Uterus (tissue), 4 donors: ENCODE results near the gene ADCY2. TPM values are rescaled to one million over a fixed set of nuclear protein-coding genes. Genes with fewer than 3 reads are reported as not detected.

ENCODE experiments used
- DNase-seq, 2 donors: peaks; one replicate each; pipeline ENCODE4 v3.0.0-alpha.2; 2019 to 2020
- H3K27ac ChIP-seq, 2 donors: fragments of 200-600 bp; sonication (generic); 1 replicate in 1 of 2; 2 replicates in 1 of 2; pipeline ENCODE4 v1.5.1; 2016 to 2018
- H3K27me3 ChIP-seq, 2 donors: fragments of 200-600 bp; sonication (generic); one replicate each; pipeline ENCODE4 v1.5.1; 2018 to 2019; ENCODE audit warnings: control low read depth in 1 of 2
- H3K36me3 ChIP-seq, 2 donors: fragments of 200-600 bp; sonication (generic); one replicate each; pipeline ENCODE4 v1.5.1; 2019; ENCODE audit warnings: control low read depth in 1 of 2
- H3K4me1 ChIP-seq, 2 donors: fragments of 200-600 bp; sonication (generic); one replicate each; pipeline ENCODE4 v1.5.1; 2018 to 2019; ENCODE audit warnings: control low read depth in 1 of 2
- H3K4me3 ChIP-seq, 2 donors: fragments of 200-600 bp; sonication (generic); 1 replicate in 1 of 2; 2 replicates in 1 of 2; pipeline ENCODE4 v1.5.1; 2018 to 2019; ENCODE audit warnings: mild to moderate bottlenecking in 1 of 2
- H3K9me3 ChIP-seq, 2 donors: fragments of 200-600 bp; sonication (generic); one replicate each; pipeline ENCODE4 v1.5.1; 2019; ENCODE audit warnings: control low read depth in 1 of 2
- POLR2A ChIP-seq, 2 donors: fragments of 450-650 bp; IDR thresholded peaks; one replicate each; pipeline ENCODE4 v1.6.1; 2016; ENCODE audit warnings: antibody characterized with exemption in 2 of 2, mild to moderate bottlenecking in 1 of 2, moderate library complexity in 1 of 2
- intact Hi-C: fragments of 100-400 bp; cut with DNase I; formaldehyde crosslinking; loops from one replicate; pipeline ENCODE4 v1.15.1; 2023; ENCODE audit warnings: low total_unique reads
- total RNA-seq, 4 donors: library from RNA; depleted of rRNA in 3 of 4; stranded (reverse); fragments of >200 nt in 3 of 4; gene quantifications; one replicate each; pipeline versions ENCODE4 v1.1.0 to v1.2.4, GENCODE V29; 2014 to 2023
- TF ChIP-seq, protein P1 (sequence below), 4 experiments: fragments of 200-600 bp in 2 of 4; fragments of 450-650 bp in 2 of 4; sonication (generic) in 2 of 4; IDR thresholded peaks; one replicate each; pipeline ENCODE4 v1.5.1; 2016 to 2019; ENCODE audit warnings: antibody characterized with exemption in 4 of 4, mild to moderate bottlenecking in 2 of 4, moderate library complexity in 1 of 4
- donor health status: DM: yes; HTN: yes; CAD: no.

Gene ADCY2
- total RNA-seq, 4 donors from 2014 or later, result 3.8 to 25.3 (median 4.5) TPM

DNA sequence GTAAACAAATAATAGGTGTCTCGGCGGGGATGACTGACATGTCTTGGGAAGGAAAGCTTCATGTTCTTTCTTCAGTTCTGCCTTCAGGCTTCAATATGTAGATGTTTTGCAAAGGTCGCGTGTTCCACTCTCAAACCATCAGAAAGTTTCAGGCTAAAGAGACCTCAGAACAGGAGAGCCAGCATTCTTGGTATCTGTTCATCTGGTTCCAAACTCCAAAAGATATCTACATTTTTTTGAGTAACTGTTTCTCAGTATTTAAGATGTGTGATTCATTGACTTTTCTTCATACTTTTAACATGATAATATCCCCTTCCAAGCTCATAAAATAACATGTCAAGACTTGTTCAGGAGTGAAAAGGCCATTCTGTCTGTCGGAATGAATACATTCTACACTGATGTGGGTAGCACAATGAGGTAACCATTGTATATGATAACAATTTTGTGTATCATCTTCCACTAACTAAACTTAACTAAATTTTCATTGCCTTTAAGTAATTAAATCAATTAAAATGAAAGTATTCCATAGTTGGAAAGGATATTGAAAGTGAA lies 271.4 kb downstream of the ADCY2 start:
- no peaks in the 10 kb centered on the region for H3K27me3 ChIP-seq
- H3K27ac ChIP-seq, result no peak overlapping the region
- no peak for DNase-seq
- no peaks in the 10 kb centered on the region for H3K4me1 ChIP-seq
- H3K9me3 ChIP-seq, result no peaks in the 10 kb centered on the region
- no peak overlapping the region for H3K4me3 ChIP-seq
- no peaks in the 10 kb centered on the region for H3K36me3 ChIP-seq
- intact Hi-C loops, result no loop called here
- TF ChIP-seq POLR2A (IDR thresholded peaks at IDR 0.05), result no peak
- TF ChIP-seq, protein P1, sequence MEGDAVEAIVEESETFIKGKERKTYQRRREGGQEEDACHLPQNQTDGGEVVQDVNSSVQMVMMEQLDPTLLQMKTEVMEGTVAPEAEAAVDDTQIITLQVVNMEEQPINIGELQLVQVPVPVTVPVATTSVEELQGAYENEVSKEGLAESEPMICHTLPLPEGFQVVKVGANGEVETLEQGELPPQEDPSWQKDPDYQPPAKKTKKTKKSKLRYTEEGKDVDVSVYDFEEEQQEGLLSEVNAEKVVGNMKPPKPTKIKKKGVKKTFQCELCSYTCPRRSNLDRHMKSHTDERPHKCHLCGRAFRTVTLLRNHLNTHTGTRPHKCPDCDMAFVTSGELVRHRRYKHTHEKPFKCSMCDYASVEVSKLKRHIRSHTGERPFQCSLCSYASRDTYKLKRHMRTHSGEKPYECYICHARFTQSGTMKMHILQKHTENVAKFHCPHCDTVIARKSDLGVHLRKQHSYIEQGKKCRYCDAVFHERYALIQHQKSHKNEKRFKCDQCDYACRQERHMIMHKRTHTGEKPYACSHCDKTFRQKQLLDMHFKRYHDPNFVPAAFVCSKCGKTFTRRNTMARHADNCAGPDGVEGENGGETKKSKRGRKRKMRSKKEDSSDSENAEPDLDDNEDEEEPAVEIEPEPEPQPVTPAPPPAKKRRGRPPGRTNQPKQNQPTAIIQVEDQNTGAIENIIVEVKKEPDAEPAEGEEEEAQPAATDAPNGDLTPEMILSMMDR (IDR thresholded peaks at IDR 0.05), result no peak

DNA sequence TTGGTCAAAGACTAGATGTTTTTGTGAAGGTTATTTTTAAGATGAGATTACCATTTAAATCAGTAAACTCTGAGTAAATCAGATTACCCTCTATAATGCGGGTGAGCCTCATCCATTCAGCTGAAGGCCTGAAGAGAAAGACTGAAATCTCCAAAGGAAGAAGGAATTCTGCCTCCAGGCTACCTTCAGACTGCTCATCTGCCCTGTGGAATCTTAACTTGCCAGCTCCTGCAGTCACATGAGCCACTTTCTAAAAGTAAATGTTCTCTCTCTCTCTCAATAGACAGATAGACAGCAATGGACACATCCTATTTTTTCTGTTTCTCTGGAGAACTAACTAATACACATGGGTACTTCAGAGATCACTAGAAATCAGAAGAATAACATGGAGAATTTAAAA lies 272.2 kb downstream of the ADCY2 start:
- TF ChIP-seq, protein P1 (IDR thresholded peaks at IDR 0.05), result no peak
- TF ChIP-seq POLR2A (IDR thresholded peaks at IDR 0.05), result no peak
- DNase-seq, result no peak
- no peak overlapping the region for H3K4me3 ChIP-seq
- no peaks in the 10 kb centered on the region for H3K36me3 ChIP-seq
- intact Hi-C loops, result no loop called here
- no peaks in the 10 kb centered on the region for H3K4me1 ChIP-seq
- H3K27ac ChIP-seq, result no peak overlapping the region
- H3K27me3 ChIP-seq, result no peaks in the 10 kb centered on the region
- no peaks in the 10 kb centered on the region for H3K9me3 ChIP-seq

DNA sequence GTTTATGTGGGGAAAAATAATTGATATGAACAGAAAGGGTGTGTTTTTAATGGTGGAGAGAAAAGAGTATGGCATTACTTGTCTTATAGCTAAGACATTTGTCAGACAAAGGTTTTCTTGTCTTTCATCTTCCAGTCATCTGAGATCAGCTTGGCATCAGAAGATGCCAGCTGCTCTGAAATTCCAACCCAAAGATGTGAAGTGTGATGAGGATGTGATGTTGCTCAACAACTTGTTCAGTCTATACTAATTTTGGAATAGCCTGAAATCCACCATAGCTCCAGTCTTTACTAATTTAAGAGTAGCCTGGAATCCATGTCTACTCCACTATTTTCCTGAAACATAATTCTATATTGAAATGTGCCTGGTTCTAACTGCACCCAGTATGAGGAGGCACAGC lies 272.7 kb downstream of the ADCY2 start:
- Histone ChIP-seq H3K36me3 (no peaks in the 10 kb centered on the region), H3K9me3 (no peaks in the 10 kb centered on the region)

DNA sequence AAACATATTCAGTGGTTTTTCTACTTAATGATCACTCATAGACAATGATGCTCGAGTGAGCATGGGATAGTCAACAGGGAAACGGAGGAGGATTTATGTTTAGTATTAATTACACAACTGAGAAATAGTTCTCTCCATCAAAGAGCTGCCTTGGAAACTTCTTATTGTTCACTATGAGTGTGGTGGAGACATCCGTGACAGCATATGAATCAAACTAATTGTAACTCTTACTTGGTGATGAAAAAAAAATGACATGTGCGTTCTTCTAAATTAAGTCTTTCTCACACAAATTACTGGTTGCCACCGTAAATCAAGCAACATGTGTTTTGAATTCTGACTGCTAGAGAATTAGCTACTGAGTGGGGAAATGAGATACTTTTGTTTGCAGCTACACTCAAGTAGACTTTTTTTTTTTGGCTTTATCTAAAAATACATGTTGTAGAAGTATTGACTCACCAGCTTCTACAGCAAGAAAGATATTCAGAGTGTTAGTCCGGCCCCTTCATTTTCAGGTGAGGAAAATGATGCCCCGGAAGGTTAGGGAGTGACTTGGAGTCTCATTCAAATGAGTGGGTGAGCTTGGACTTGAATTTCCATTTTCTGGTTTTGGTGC lies 275.5 kb downstream of the ADCY2 start:
- intact Hi-C loops, result no loop called here

More for the DNA sequence above, 272.7 kb downstream of the ADCY2 start:
- TF ChIP-seq, protein P1 (IDR thresholded peaks at IDR 0.05), result no peak
- no peak for TF ChIP-seq POLR2A (IDR thresholded peaks at IDR 0.05)
- H3K27ac ChIP-seq, result no peak overlapping the region
- H3K4me1 ChIP-seq, result no peaks in the 10 kb centered on the region
- no peak overlapping the region for H3K4me3 ChIP-seq
- intact Hi-C loops, result no loop called here
- DNase-seq, result no peak
- H3K27me3 ChIP-seq, result no peaks in the 10 kb centered on the region

DNA sequence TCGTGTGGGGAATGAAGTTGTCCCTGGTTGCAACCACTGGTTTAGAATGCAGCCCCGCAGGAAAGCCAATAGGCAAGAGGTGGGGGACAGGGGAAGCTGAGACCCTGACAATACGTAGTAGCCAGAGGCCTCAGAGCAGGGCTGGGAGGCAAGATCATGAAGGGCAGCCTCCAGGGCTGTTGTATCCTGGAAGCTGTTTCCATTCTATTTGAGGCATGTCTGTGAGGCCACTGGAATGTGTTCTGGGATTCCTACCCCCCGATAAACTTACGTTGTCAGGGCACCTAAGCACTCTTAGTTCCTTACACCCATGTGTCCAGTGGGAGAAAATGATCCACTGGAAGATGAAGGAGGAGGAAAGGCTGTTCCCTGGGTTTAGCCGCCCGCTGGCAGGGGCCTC lies 277.7 kb downstream of the ADCY2 start:
- Histone ChIP-seq H3K27me3 (no peaks in the 10 kb centered on the region), H3K36me3 (no peaks in the 10 kb centered on the region), H3K4me1 (no peaks in the 10 kb centered on the region), H3K9me3 (no peaks in the 10 kb centered on the region), H3K4me3 (no peak overlapping the region), H3K27ac (no peak overlapping the region)
- TF ChIP-seq, protein P1 (IDR thresholded peaks at IDR 0.05), result no peak
- intact Hi-C loops, result no loop called here
- no peak for DNase-seq

More for the DNA sequence above, 275.5 kb downstream of the ADCY2 start:
- no peaks in the 10 kb centered on the region for H3K4me1 ChIP-seq
- H3K4me3 ChIP-seq, result no peak overlapping the region
- TF ChIP-seq POLR2A (IDR thresholded peaks at IDR 0.05), result no peak
- TF ChIP-seq, protein P1 (IDR thresholded peaks at IDR 0.05), result no peak
- no peaks in the 10 kb centered on the region for H3K27me3 ChIP-seq
- H3K27ac ChIP-seq, result no peak overlapping the region
- H3K9me3 ChIP-seq, result no peaks in the 10 kb centered on the region
- DNase-seq, result no peak
- H3K36me3 ChIP-seq, result no peaks in the 10 kb centered on the region
